DND-41 (cell line): Measurements from ENCODE around the gene RASSF10.

Source experiments
- ATAC-seq: fragments of 200-7000 bp; cut with Tn5 transposase; 3 replicates; pipeline ENCODE4 v1.9.1; 2021; ENCODE audit warnings: low read depth; ENCODE audit not compliant: insufficient read depth
- DNase-seq: peaks from one replicate; pipeline ENCODE4 v3.0.0-alpha.2; 2020
- H2AFZ ChIP-seq: 2 replicates; pipeline ENCODE4 v1.6.0; 2012; ENCODE audit warnings: low read depth, low read length
- H3K27ac ChIP-seq: 2 replicates; pipeline ENCODE4 v1.5.1; 2012; ENCODE audit warnings: low read length, inconsistent platforms
- H3K27me3 ChIP-seq: fragments of 200-600 bp; sonication (generic); 2 replicates; pipeline ENCODE4 v1.6.0; 2012; ENCODE audit warnings: low read length, mild to moderate bottlenecking, inconsistent platforms; ENCODE audit not compliant: insufficient read depth, poor library complexity
- H3K36me3 ChIP-seq: 2 replicates; pipeline ENCODE4 v1.5.1; 2012; ENCODE audit warnings: low read length, inconsistent platforms; ENCODE audit not compliant: insufficient read depth
- H3K4me1 ChIP-seq: 2 replicates; pipeline ENCODE4 v1.5.1; 2012; ENCODE audit warnings: mild to moderate bottlenecking, low read length; ENCODE audit not compliant: insufficient read depth
- H3K4me2 ChIP-seq: 2 replicates; pipeline ENCODE4 v1.6.0; 2012; ENCODE audit warnings: mild to moderate bottlenecking, moderate library complexity, low read length, inconsistent platforms; ENCODE audit not compliant: insufficient read depth
- H3K4me3 ChIP-seq, 2 experiments: fragments of 200-600 bp in 1 of 2; shearing (Covaris generic) in 1 of 2; 2 replicates each; pipeline ENCODE4 v1.5.1; 2012 to 2016; ENCODE audit warnings: inconsistent platforms in 2 of 2, low read length in 2 of 2, mild to moderate bottlenecking in 2 of 2, low read depth in 1 of 2, moderate library complexity in 1 of 2
- H3K79me2 ChIP-seq: 2 replicates; pipeline ENCODE4 v1.6.0; 2012; ENCODE audit warnings: low read length, inconsistent platforms; ENCODE audit not compliant: insufficient read depth
- H3K9ac ChIP-seq: 2 replicates; pipeline ENCODE4 v1.6.0; 2012; ENCODE audit warnings: low read depth, mild to moderate bottlenecking, inconsistent platforms, low read length, moderate library complexity
- H3K9me3 ChIP-seq: 2 replicates; pipeline ENCODE4 v1.5.1; 2012; ENCODE audit warnings: low read length, moderate library complexity, mild to moderate bottlenecking, inconsistent platforms; ENCODE audit not compliant: insufficient read depth, severe bottlenecking
- H4K20me1 ChIP-seq: 2 replicates; pipeline ENCODE4 v1.6.0; 2012; ENCODE audit warnings: low read length; ENCODE audit not compliant: insufficient read depth
- EZH2 ChIP-seq: IDR thresholded peaks from 3 replicates; pipeline ENCODE4 v1.6.1; 2012; ENCODE audit warnings: borderline replicate concordance, low read depth, mild to moderate bottlenecking, moderate library complexity, low read length, inconsistent platforms; ENCODE audit not compliant: severe bottlenecking
- TF ChIP-seq, protein P1 (sequence below): IDR thresholded peaks from 2 replicates; pipeline ENCODE4 v1.5.1; 2012; ENCODE audit warnings: borderline replicate concordance, low read length, moderate library complexity, mild to moderate bottlenecking; ENCODE audit not compliant: poor library complexity, severe bottlenecking; ENCODE audit errors: extremely low read depth

The RASSF10 gene

DNA sequence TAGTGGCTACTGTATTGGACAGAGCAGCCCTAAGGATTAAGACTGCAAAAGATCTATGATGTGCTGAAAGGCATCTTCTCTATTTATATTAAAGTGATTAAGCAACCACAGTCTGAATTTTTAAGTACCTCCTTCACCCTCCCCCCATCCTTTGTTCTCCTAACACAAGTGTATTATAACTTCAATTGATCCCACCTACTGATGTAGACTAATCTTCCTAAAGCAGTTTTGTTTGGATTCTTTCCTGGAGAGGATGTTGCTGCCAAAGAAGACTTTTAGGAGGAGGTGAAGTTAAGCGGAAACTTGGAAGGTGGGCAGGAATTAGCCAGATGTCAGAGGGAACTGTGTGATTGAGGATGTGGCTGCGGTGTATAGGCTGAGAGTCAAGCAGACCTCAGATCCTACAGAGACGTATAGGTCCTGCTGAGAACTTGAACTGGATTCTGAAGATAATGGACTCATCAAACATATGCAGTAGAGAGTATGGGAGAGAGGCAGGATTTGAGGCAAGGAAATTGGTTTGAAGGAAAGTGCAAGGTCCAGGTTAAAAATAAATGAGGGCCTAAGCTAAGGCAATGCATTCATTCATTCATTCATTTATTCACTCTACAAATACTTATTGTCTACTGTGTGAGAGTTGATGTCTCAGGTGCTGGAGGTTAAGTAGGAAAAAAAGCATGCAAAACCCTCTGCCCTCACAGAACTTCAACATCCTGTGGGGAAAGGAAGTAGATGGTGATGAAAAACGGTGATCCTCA, 5.2 kb upstream of the RASSF10 start:
- ATAC-seq (no peak), DNase-seq (no peak)
- Histone ChIP-seq H3K9ac (no peak overlapping the region), H2AFZ (no peak overlapping the region), H3K4me1 (no peaks in the 10 kb centered on the region), H3K79me2 (no peaks in the 10 kb centered on the region), H3K27ac (no peak overlapping the region), H3K4me3 (no peak overlapping the region), H3K27me3 (peaks cover 4% of the 10 kb centered on the region), H3K9me3 (no peaks in the 10 kb centered on the region), H4K20me1 (no peaks in the 10 kb centered on the region), H3K4me2 (no peak overlapping the region), H3K36me3 (no peaks in the 10 kb centered on the region)
- TF ChIP-seq, protein P1, sequence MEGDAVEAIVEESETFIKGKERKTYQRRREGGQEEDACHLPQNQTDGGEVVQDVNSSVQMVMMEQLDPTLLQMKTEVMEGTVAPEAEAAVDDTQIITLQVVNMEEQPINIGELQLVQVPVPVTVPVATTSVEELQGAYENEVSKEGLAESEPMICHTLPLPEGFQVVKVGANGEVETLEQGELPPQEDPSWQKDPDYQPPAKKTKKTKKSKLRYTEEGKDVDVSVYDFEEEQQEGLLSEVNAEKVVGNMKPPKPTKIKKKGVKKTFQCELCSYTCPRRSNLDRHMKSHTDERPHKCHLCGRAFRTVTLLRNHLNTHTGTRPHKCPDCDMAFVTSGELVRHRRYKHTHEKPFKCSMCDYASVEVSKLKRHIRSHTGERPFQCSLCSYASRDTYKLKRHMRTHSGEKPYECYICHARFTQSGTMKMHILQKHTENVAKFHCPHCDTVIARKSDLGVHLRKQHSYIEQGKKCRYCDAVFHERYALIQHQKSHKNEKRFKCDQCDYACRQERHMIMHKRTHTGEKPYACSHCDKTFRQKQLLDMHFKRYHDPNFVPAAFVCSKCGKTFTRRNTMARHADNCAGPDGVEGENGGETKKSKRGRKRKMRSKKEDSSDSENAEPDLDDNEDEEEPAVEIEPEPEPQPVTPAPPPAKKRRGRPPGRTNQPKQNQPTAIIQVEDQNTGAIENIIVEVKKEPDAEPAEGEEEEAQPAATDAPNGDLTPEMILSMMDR = no peak
- TF ChIP-seq EZH2 = no peak

DNA sequence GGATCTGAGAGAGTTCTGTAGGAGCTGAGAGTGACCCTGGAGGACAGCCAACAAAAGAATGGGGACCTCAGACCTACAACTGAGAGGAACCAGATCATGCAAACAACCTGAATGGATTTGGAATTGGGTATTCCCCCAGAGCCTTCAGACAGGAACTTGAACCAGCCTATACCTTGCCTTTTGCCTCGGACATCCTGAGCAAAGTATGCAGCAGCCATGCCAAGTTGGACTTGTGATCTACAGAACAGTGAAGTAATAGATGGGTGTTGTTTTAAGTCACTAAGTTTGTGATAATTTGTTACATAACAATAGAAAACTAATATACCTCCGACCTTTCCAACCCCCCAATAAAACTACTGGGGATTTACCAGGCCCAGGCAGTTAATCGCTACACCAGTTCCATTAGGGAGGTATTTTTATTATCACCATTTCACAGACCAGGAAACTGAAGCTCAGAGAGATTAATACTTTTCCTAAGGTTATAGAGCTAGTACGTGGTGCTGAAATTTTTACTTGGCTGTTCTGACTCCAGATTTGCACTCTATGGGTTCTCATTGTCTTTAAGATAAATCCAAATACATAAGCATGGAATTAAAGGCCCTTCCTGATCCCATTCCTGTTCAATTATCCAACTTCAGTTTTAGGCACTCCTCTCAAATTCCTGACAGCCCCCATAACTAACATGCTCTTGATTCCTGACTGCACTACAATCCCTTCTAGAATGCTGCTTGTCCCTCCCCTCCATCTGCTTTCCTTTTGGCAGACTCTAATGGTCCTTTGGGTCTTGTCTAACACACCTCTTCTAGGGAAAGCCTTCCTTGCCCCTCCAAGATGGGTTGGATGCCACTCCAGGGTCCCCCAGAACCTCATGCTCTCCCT, 1.7 kb upstream of the RASSF10 start:
- no peak for ATAC-seq
- Histone ChIP-seq H3K27me3 (peaks cover 3% of the 10 kb centered on the region), H2AFZ (no peak overlapping the region), H3K27ac (no peak overlapping the region), H3K36me3 (no peaks in the 10 kb centered on the region), H3K4me3 (no peak overlapping the region), H3K79me2 (no peaks in the 10 kb centered on the region), H3K9me3 (no peaks in the 10 kb centered on the region), H3K4me1 (no peaks in the 10 kb centered on the region), H3K4me2 (no peak overlapping the region), H3K9ac (no peak overlapping the region), H4K20me1 (no peaks in the 10 kb centered on the region)
- DNase-seq = no peak
- no peak for TF ChIP-seq EZH2
- TF ChIP-seq, protein P1 = no peak

DNA sequence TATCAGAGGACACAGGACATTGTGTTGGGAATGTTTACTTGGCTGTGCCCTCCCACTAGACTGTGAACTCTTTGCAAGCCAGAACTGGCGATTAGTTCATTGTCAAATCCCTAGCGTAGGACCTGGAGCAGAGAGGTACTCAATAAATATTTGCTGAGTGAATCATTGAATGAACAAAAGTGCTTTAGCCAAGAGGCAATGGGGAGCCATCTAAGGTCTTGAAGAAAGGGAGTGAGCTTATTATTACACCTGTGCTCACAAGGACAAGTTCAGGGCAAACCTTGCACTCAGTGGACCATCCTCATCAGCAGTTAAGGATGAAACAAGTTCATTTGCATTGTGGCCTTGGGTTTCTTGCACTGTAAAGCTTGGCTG, 1.1 kb upstream of the RASSF10 start:
- no peak overlapping the region for H3K4me3 ChIP-seq
- no peaks in the 10 kb centered on the region for H4K20me1 ChIP-seq
- peaks cover 6% of the 10 kb centered on the region for H3K27me3 ChIP-seq
- no peaks in the 10 kb centered on the region for H3K4me1 ChIP-seq
- no peak overlapping the region for H3K4me2 ChIP-seq
- no peak overlapping the region for H2AFZ ChIP-seq
- ATAC-seq (no peak), DNase-seq (no peak)
- TF ChIP-seq, protein P1 = no peak
- TF ChIP-seq EZH2 = no peak
- no peaks in the 10 kb centered on the region for H3K79me2 ChIP-seq
- no peaks in the 10 kb centered on the region for H3K9me3 ChIP-seq
- no peak overlapping the region for H3K9ac ChIP-seq
- H3K27ac ChIP-seq = no peak overlapping the region
- H3K36me3 ChIP-seq = no peaks in the 10 kb centered on the region
